Measurements from ENCODE around the gene NDUFAF2. TPM values are rescaled to one million over a fixed set of nuclear protein-coding genes. Genes with fewer than 3 reads are reported as not detected.

The NDUFAF2 gene
- total RNA-seq, 4 donors from 2014 or later = 14.1 to 78.9 (median 31.0) TPM

DNA sequence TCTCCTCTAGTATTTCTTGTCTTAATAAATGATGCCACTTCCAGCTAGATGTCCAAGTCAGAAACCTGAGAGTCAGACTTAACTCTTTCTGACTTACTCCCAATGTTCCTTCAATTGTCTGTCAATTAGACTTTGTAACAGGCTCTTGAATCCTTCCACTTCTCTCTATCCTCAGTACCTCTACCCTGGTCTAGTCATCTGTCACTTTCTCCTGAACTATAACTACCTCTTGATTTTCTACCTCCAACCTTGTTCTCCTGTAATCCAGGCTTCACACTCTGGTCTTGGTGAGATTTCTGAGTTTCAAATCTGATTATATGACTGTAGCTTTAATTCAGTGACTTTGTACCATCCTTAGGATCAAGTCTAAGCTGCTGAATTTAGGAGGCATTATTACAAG lies 64.9 kb downstream of the NDUFAF2 start:
- Histone ChIP-seq H3K4me1 (no peaks in the 10 kb centered on the region), H3K9me3 (no peaks in the 10 kb centered on the region), H3K27ac (no peak overlapping the region), H3K36me3 (no peaks in the 10 kb centered on the region), H3K27me3 (no peaks in the 10 kb centered on the region), H3K4me3 (no peak overlapping the region)
- intact Hi-C loops (cut with DNase I; ENCODE audit: low total_unique reads) = no loop called here
- no peak for DNase-seq
- TF ChIP-seq POLR2A (IDR thresholded peaks at IDR 0.05) = no peak
- TF ChIP-seq CTCF (IDR thresholded peaks at IDR 0.05) = no peak

DNA sequence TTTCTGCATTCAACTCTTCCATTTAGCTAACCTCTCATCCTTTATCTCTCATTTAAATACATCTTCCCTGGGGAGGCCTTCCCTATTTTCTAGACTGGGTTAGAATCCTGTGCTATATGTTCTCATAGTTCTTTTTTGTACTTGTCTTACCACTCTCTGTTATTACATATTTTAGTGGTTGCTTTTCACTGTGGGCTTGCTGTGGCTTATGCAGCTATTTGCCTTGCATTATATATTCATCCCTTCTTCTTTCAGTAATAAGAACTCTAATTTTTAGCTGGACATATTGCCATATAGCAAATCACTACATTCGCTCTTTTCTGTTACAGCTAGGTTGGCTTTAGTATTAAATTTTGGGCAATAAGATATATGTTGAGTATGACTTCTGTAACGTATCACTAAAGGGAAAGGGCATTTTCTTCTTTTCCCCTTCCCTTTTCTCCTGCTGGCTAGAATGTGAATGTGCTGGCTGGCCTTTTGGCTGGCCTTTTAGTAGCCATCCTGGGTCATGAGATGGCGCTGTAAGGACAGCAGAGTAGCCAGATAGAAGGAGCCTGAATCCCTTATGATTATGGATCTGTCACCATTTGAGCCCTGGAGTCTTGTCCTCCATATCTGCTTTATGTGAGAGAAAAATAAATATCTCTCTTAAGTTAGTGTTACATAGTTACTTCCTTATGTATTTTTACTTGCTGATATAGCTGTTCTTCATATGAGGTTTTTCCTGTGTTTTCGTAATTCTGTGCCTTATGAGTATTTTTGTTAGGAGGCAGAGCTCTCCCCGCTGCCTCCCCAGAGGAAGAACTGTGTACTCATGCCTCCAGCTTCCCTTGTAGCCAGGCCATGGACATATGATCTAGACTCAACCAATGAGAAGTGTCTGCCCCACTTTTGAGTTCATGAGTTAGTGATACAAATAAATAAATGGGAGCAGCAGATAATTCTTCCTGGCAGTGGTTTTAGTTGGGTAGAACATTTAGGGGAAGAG lies 65.8 kb downstream of the NDUFAF2 start:
- Histone ChIP-seq H3K27me3 (no peaks in the 10 kb centered on the region), H3K36me3 (no peaks in the 10 kb centered on the region), H3K9me3 (no peaks in the 10 kb centered on the region), H3K4me1 (no peaks in the 10 kb centered on the region), H3K4me3 (no peak overlapping the region), H3K27ac (no peak overlapping the region)
- no peak for DNase-seq
- TF ChIP-seq CTCF (IDR thresholded peaks at IDR 0.05) (no peak), POLR2A (IDR thresholded peaks at IDR 0.05) (no peak)
- intact Hi-C loops (cut with DNase I; ENCODE audit: low total_unique reads) = no loop called here

DNA sequence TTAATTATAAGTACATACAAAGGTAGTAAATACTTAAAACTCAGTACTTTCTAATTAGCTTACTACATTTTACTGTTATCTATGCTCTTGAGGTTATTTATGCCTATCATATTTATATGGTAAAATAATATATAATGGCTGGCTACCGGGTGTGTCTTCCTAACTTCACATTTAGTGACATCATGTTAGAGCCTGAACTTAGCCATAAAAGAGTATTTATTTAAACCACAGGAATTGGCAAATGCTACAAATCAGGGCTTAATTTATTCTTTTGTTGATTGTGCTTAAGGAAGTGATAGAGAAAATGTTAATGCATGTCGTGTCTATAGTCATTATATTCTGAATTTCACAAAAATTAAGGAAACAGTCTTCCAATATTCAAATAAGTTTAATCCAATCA lies 73.1 kb downstream of the NDUFAF2 start:
- H3K9me3 ChIP-seq = no peaks in the 10 kb centered on the region

GRCh38 chr5:61019642-61020041 lies 74.6 kb downstream of the NDUFAF2 start:
- H3K27me3 ChIP-seq = no peaks in the 10 kb centered on the region
- H3K27ac ChIP-seq = no peak overlapping the region
- no peak for DNase-seq
- intact Hi-C loops (cut with DNase I; ENCODE audit: low total_unique reads) = no loop called here
- peaks cover 0 to 4% of the 10 kb centered on the region in 2 donors for H3K4me1 ChIP-seq
- H3K4me3 ChIP-seq = no peak overlapping the region
- H3K9me3 ChIP-seq = no peaks in the 10 kb centered on the region
- H3K36me3 ChIP-seq = peaks cover 0 to 6% of the 10 kb centered on the region in 2 donors
- no peak for TF ChIP-seq CTCF (IDR thresholded peaks at IDR 0.05)
- no peak for TF ChIP-seq POLR2A (IDR thresholded peaks at IDR 0.05)

More for the DNA sequence above, 73.1 kb downstream of the NDUFAF2 start:
- Histone ChIP-seq H3K4me1 (peaks cover 0 to 4% of the 10 kb centered on the region in 2 donors), H3K27me3 (no peaks in the 10 kb centered on the region), H3K36me3 (peaks cover 0 to 6% of the 10 kb centered on the region in 2 donors), H3K4me3 (no peak overlapping the region), H3K27ac (no peak overlapping the region)
- intact Hi-C loops (cut with DNase I; ENCODE audit: low total_unique reads) = no loop called here
- no peak for TF ChIP-seq CTCF (IDR thresholded peaks at IDR 0.05)
- no peak for TF ChIP-seq POLR2A (IDR thresholded peaks at IDR 0.05)
- DNase-seq = no peak

GRCh38 chr5:61020415-61020814 lies 75.4 kb downstream of the NDUFAF2 start:
- intact Hi-C loops (cut with DNase I; ENCODE audit: low total_unique reads) = no loop called here
- H3K4me1 ChIP-seq = peaks cover 0 to 4% of the 10 kb centered on the region in 2 donors
- H3K27me3 ChIP-seq = no peaks in the 10 kb centered on the region
- no peaks in the 10 kb centered on the region for H3K9me3 ChIP-seq
- TF ChIP-seq POLR2A (IDR thresholded peaks at IDR 0.05) (no peak), CTCF (IDR thresholded peaks at IDR 0.05) (no peak)
- DNase-seq = no peak
- H3K36me3 ChIP-seq = peaks cover 0 to 6% of the 10 kb centered on the region in 2 donors
- H3K4me3 ChIP-seq = no peak overlapping the region
- no peak overlapping the region for H3K27ac ChIP-seq

Data from uterus (tissue), 4 donors.